ENCODE data around the gene RPL38. TPM values are rescaled to one million over a fixed set of nuclear protein-coding genes. Genes with fewer than 3 reads are reported as not detected.

RPL38 gene
- total RNA-seq, 1 donor = 400 TPM

- no peak overlapping the region for H3K4me3 ChIP-seq (ENCODE audit: low read depth, low read length)
- peak; percentile 35 for DNase-seq (ENCODE audit: low read depth)
- no peak for TF ChIP-seq CTCF (IDR thresholded peaks at IDR 0.05; ENCODE audit: insufficient read depth, low read length)
Measured at GRCh38 chr17:74190807-74191406, 12.6 kb upstream of the RPL38 start.

GRCh38 chr17:74192950-74193781 lies 10.3 kb upstream of the RPL38 start:
- no peak for TF ChIP-seq CTCF (IDR thresholded peaks at IDR 0.05; ENCODE audit: insufficient read depth, low read length)
- DNase-seq (ENCODE audit: low read depth) = no peak
- H3K4me3 ChIP-seq (ENCODE audit: low read depth, low read length) = no peak overlapping the region

- H3K4me3 ChIP-seq (ENCODE audit: low read depth, low read length) = no peak overlapping the region
- TF ChIP-seq CTCF (IDR thresholded peaks at IDR 0.05; ENCODE audit: insufficient read depth, low read length) = no peak
- no peak for DNase-seq (ENCODE audit: low read depth)
Measured at GRCh38 chr17:74194682-74195081, 8.8 kb upstream of the RPL38 start.

GRCh38 chr17:74196541-74197317 lies 6.7 kb upstream of the RPL38 start:
- DNase-seq (ENCODE audit: low read depth) = no peak
- TF ChIP-seq CTCF (IDR thresholded peaks at IDR 0.05; ENCODE audit: insufficient read depth, low read length) = no peak
- no peak overlapping the region for H3K4me3 ChIP-seq (ENCODE audit: low read depth, low read length)

GRCh38 chr17:74197801-74198200 lies 5.7 kb upstream of the RPL38 start:
- no peak overlapping the region for H3K4me3 ChIP-seq (ENCODE audit: low read depth, low read length)
- no peak for TF ChIP-seq CTCF (IDR thresholded peaks at IDR 0.05; ENCODE audit: insufficient read depth, low read length)
- no peak for DNase-seq (ENCODE audit: low read depth)

GRCh38 chr17:74198694-74199093 lies 4.8 kb upstream of the RPL38 start:
- no peak for TF ChIP-seq CTCF (IDR thresholded peaks at IDR 0.05; ENCODE audit: insufficient read depth, low read length)
- DNase-seq (ENCODE audit: low read depth) = no peak
- H3K4me3 ChIP-seq (ENCODE audit: low read depth, low read length) = no peak overlapping the region
